Measurements from ENCODE around the gene UGGT2. TPM values are rescaled to one million over a fixed set of nuclear protein-coding genes. Genes with fewer than 3 reads are reported as not detected.

UGGT2 gene
- total RNA-seq, 1 experiment from 2014 or later, result 34.5 TPM

DNA sequence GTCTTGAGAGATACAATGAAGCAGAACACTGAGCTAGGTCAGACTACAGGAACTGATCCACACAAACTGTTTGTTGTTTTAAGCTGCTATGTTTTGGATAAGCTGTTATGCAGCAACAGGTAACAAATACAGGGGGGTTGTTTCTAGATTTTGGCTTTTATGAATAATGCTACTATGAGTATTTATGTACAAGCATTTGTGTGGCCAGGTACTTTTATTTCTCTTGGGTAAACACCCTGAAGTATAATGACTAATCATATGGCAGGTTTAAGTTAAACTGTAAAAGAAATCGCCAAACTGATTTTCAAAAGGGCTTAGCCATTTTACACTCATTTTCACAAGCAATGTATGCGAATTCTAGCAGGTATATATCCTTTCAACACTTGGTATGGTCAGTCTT is 210.3 kb downstream of the UGGT2 start:
- Histone ChIP-seq H3K56ac (ENCODE audit: insufficient read length, low read depth, low read length) (no peak overlapping the region), H3K4me2 (ENCODE audit: insufficient read depth, insufficient read length, low read length) (no peak overlapping the region), H4K8ac (replicated peaks; ENCODE audit: insufficient read length, low read depth, low read length) (no peak overlapping the region), H3K79me2 (ENCODE audit: insufficient read depth, low read length) (no peaks in the 10 kb centered on the region), H2AFZ (ENCODE audit: low read length) (no peak overlapping the region), H3K9me3 (ENCODE audit: control insufficient read depth, low read depth, low read length) (no peaks in the 10 kb centered on the region), H4K20me1 (ENCODE audit: control insufficient read depth, insufficient read depth, insufficient read length) (no peaks in the 10 kb centered on the region), H4K91ac (ENCODE audit: insufficient read length, low read depth, low read length) (no peak overlapping the region), H2AK5ac (ENCODE audit: insufficient read length, low read length) (no peak overlapping the region), H3T11ph (ENCODE audit: low read length) (no peak overlapping the region), H4K5ac (ENCODE audit: insufficient read length, low read depth, low read length) (no peak overlapping the region), H2BK120ac (ENCODE audit: low read depth, low read length, poor library complexity, severe bottlenecking) (no peak overlapping the region), H3K79me1 (ENCODE audit: insufficient read depth, low read depth, low read length, poor library complexity, severe bottlenecking) (no peaks in the 10 kb centered on the region), H2BK15ac (ENCODE audit: low read depth, low read length) (no peak overlapping the region), H3K23me2 (ENCODE audit: insufficient read length, low read depth, low read length, poor library complexity, severe bottlenecking) (no peaks in the 10 kb centered on the region), H3K23ac (ENCODE audit: insufficient read length, low read depth, low read length) (no peak overlapping the region), H3K27me3 (ENCODE audit: insufficient read depth, low read length) (no peaks in the 10 kb centered on the region), H2BK20ac (ENCODE audit: low read depth, low read length, poor library complexity, severe bottlenecking) (no peak overlapping the region), H3K4ac (ENCODE audit: low read depth, low read length) (no peak overlapping the region), H3K14ac (ENCODE audit: insufficient read depth, low read length) (no peak overlapping the region), H3K4me1 (ENCODE audit: insufficient read depth, low read length) (no peaks in the 10 kb centered on the region), H2BK5ac (ENCODE audit: insufficient read length, low read length) (no peak overlapping the region), H2BK12ac (ENCODE audit: insufficient read length, low read depth, low read length) (no peak overlapping the region), H3K18ac (ENCODE audit: insufficient read length, low read depth, low read length) (no peak overlapping the region), H3K27ac (ENCODE audit: insufficient read length, low read depth, low read length) (no peak overlapping the region), H3K9ac (ENCODE audit: extremely low read depth, insufficient read length, low read length) (no peak overlapping the region)
- peaks cover 38 to 65% (median 57%) of the 10 kb centered on the region in 3 experiments for H3K36me3 Mint-ChIP-seq (ENCODE audit: insufficient read depth in 1 of 3, low read depth in 3 of 3)
- no peak for DNase-seq
- TF ChIP-seq CTCF (conservative IDR thresholded peaks at IDR 0.05), result no peak
- no peak overlapping the region for H3K4me3 Mint-ChIP-seq
- H3K9me3 Mint-ChIP-seq, result peaks cover 39 to 54% of the 10 kb centered on the region in 2 experiments
- H3K27ac Mint-ChIP-seq, result no peak overlapping the region
- 0 out of 4 replicates have a peak, but pooled peaks cover 0 to 2% of the 10 kb centered on the region in 2 experiments for H3K4me1 Mint-ChIP-seq
- no peaks in the 10 kb centered on the region for H3K27me3 Mint-ChIP-seq (ENCODE audit: low read depth)
- WGBS (ENCODE audit: extremely low coverage, insufficient read length, low lambda C conversion rate), result no CpG with 5 or more reads among the region's 2 CpGs
